GM18868 (cell line): ENCODE measurements around the gene KCNQ5.
A peak's percentile ranks its signal among the peaks of the same experiment; 100 is the strongest.

Experiments
- ATAC-seq: cut with Tn5 transposase; IDR thresholded peaks from one replicate; pipeline ENCODE4 v1.9.1; 2021; ENCODE audit warnings: mild to moderate bottlenecking, moderate library complexity; ENCODE audit not compliant: unreplicated experiment

The KCNQ5 gene

GRCh38 chr6:72639920-72640614 lies 18.2 kb downstream of the KCNQ5 start:
- no peak for ATAC-seq

- no peak for ATAC-seq
Observed at GRCh38 chr6:72640615-72640930, 18.7 kb downstream of the KCNQ5 start.

GRCh38 chr6:72642435-72642834 lies 20.6 kb downstream of the KCNQ5 start:
- peak; percentile 49 for ATAC-seq

- ATAC-seq: no peak
Observed at GRCh38 chr6:72643214-72643613, 21.4 kb downstream of the KCNQ5 start.

GRCh38 chr6:72646604-72647485 lies 25.0 kb downstream of the KCNQ5 start:
- ATAC-seq: no peak

GRCh38 chr6:72647489-72647888 lies 25.6 kb downstream of the KCNQ5 start:
- no peak for ATAC-seq

- peak; percentile 73 for ATAC-seq
Observed at GRCh38 chr6:72649032-72649984, 27.4 kb downstream of the KCNQ5 start.

- no peak for ATAC-seq
Observed at GRCh38 chr6:72650081-72650745, 28.3 kb downstream of the KCNQ5 start.

GRCh38 chr6:72651174-72651573 lies 29.3 kb downstream of the KCNQ5 start:
- no peak for ATAC-seq

GRCh38 chr6:72651967-72652956 lies 30.4 kb downstream of the KCNQ5 start:
- ATAC-seq: no peak

GRCh38 chr6:72653026-72653425 lies 31.2 kb downstream of the KCNQ5 start:
- no peak for ATAC-seq

GRCh38 chr6:72654071-72654621 lies 32.3 kb downstream of the KCNQ5 start:
- ATAC-seq: peak; percentile 79

GRCh38 chr6:72657407-72658197 lies 35.7 kb downstream of the KCNQ5 start:
- no peak for ATAC-seq

GRCh38 chr6:72659754-72660153 lies 37.9 kb downstream of the KCNQ5 start:
- no peak for ATAC-seq

- no peak for ATAC-seq
Observed at GRCh38 chr6:72661411-72661810, 39.5 kb downstream of the KCNQ5 start.

GRCh38 chr6:72665599-72665998 lies 43.7 kb downstream of the KCNQ5 start:
- no peak for ATAC-seq

- no peak for ATAC-seq
Observed at GRCh38 chr6:72669324-72669723, 47.5 kb downstream of the KCNQ5 start.

- ATAC-seq: no peak
Observed at GRCh38 chr6:72672906-72673305, 51.0 kb downstream of the KCNQ5 start.
